ENCODE data around the gene MED19. TPM values are rescaled to one million over a fixed set of nuclear protein-coding genes. Genes with fewer than 3 reads are reported as not detected.

The MED19 gene
- total RNA-seq, 1 donor from 2014 or later, result 15.9 TPM

GRCh38 chr11:57679396-57679795 is 32.6 kb downstream of the MED19 start:
- no peak for TF ChIP-seq CTCF (conservative IDR thresholded peaks at IDR 0.05; ENCODE audit: low read depth, low read length)
- H3K4me3 ChIP-seq (ENCODE audit: low read depth, low read length), result no peak overlapping the region
- DNase-seq (ENCODE audit: low read depth), result no peak

- DNase-seq (ENCODE audit: low read depth), result no peak
- no peak overlapping the region for H3K4me3 ChIP-seq (ENCODE audit: low read depth, low read length)
- TF ChIP-seq CTCF (conservative IDR thresholded peaks at IDR 0.05; ENCODE audit: low read depth, low read length), result no peak
These were observed 36.7 kb downstream of the MED19 start for GRCh38 chr11:57675176-57675941.

- no peak overlapping the region for H3K4me3 ChIP-seq (ENCODE audit: low read depth, low read length)
- TF ChIP-seq CTCF (conservative IDR thresholded peaks at IDR 0.05; ENCODE audit: low read depth, low read length), result no peak
- DNase-seq (ENCODE audit: low read depth), result peak; percentile 83
These were observed 37.8 kb downstream of the MED19 start for GRCh38 chr11:57674251-57674650.

GRCh38 chr11:57668434-57668782 is 43.6 kb downstream of the MED19 start:
- peak overlapping the region; percentile 76 for H3K4me3 ChIP-seq (ENCODE audit: low read depth, low read length)
- TF ChIP-seq CTCF (conservative IDR thresholded peaks at IDR 0.05; ENCODE audit: low read depth, low read length), result no peak
- no peak for DNase-seq (ENCODE audit: low read depth)

GRCh38 chr11:57667736-57668433 is 44.1 kb downstream of the MED19 start, which contains the start of gene ZDHHC5:
TSS of gene ZDHHC5 (plus strand) at chr11:57668114. CDS start at chr11:57673091, 4,977 bp downstream.
- H3K4me3 ChIP-seq (ENCODE audit: low read depth, low read length), result peak within 1 kb of the TSS; percentile 76
- peak; percentile 41 for TF ChIP-seq CTCF (conservative IDR thresholded peaks at IDR 0.05; ENCODE audit: low read depth, low read length)
- DNase-seq (ENCODE audit: low read depth), result no peak

GRCh38 chr11:57667117-57667735 is 44.8 kb downstream of the MED19 start:
- no peak for TF ChIP-seq CTCF (conservative IDR thresholded peaks at IDR 0.05; ENCODE audit: low read depth, low read length)
- DNase-seq (ENCODE audit: low read depth), result peak; percentile 97
- peak overlapping the region; percentile 76 for H3K4me3 ChIP-seq (ENCODE audit: low read depth, low read length)
